Activated gamma-delta T cell treated with Interleukin-2 at 50 U/mL for 16 hours (primary cell): ENCODE results near the gene C1orf122.
"Not testable (repeated sequence)": the region's sequence is repeated elsewhere in the genome, so short reads cannot be mapped to it uniquely, and the experiment has no call there.

Experiments used
- DNase-seq: peaks from one replicate; pipeline ENCODE4 v3.0.0-alpha.2; 2020

Gene C1orf122

GRCh38 chr1:37807555-37808368 is at the start of gene C1orf122, which contains the start of gene YRDC:
C1orf122 (plus strand) TSS chr1:37807790; CDS start chr1:37808405, 615 bp downstream.
YRDC (minus strand) TSS chr1:37808208; CDS start chr1:37808180, 28 bp downstream.
- DNase-seq: peak; percentile 91

- DNase-seq: no peak
These were observed 48.1 kb upstream of the C1orf122 start for GRCh38 chr1:37759451-37759850.

- DNase-seq: no peak
These were observed 46.0 kb upstream of the C1orf122 start for GRCh38 chr1:37761416-37762095.

- DNase-seq: no peak
These were observed 45.1 kb upstream of the C1orf122 start for GRCh38 chr1:37762516-37762915.

- DNase-seq: no peak
These were observed 43.7 kb upstream of the C1orf122 start for GRCh38 chr1:37763791-37764413.

GRCh38 chr1:37764414-37764825 is 43.2 kb upstream of the C1orf122 start:
- DNase-seq: no peak

- no peak for DNase-seq
These were observed 42.6 kb upstream of the C1orf122 start, which contains the start of gene EPHA10 for GRCh38 chr1:37764888-37765441. EPHA10 (minus strand) TSS chr1:37765120; CDS start chr1:37765066, 54 bp downstream.

- no peak for DNase-seq
These were observed 41.5 kb upstream of the C1orf122 start for GRCh38 chr1:37765916-37766664.

GRCh38 chr1:37767488-37767887 is 40.1 kb upstream of the C1orf122 start:
- no peak for DNase-seq

GRCh38 chr1:37771440-37771839 is 36.1 kb upstream of the C1orf122 start:
- not testable (repeated sequence) for DNase-seq

- DNase-seq: no peak
These were observed 30.6 kb upstream of the C1orf122 start for GRCh38 chr1:37776946-37777516.

- DNase-seq: no peak
These were observed 28.9 kb upstream of the C1orf122 start for GRCh38 chr1:37778654-37779053.

GRCh38 chr1:37782491-37782890 is 25.1 kb upstream of the C1orf122 start:
- no peak for DNase-seq

- DNase-seq: no peak
These were observed 14.5 kb upstream of the C1orf122 start for GRCh38 chr1:37792943-37793686.

GRCh38 chr1:37793773-37794371 is 13.7 kb upstream of the C1orf122 start, which contains the start of gene MANEAL:
MANEAL (plus strand) TSS chr1:37793847; CDS start chr1:37794183, 336 bp downstream.
- peak; percentile 13 for DNase-seq

- DNase-seq: no peak
These were observed 12.9 kb upstream of the C1orf122 start for GRCh38 chr1:37794372-37795339.

GRCh38 chr1:37795340-37796125 is 12.1 kb upstream of the C1orf122 start:
- peak; percentile 28 for DNase-seq

- no peak for DNase-seq
These were observed 9.7 kb upstream of the C1orf122 start for GRCh38 chr1:37797750-37798345.
